Activated CD8-positive, alpha-beta memory T cell treated with anti-CD3 and anti-CD28 coated beads for 4 hours (primary cell): ENCODE results near the gene IFNA6.
"Not testable (repeated sequence)": the region's sequence is repeated elsewhere in the genome, so short reads cannot be mapped to it uniquely, and the experiment has no call there.

Source experiments
- DNase-seq, 2 donors: peaks; one replicate each; pipeline ENCODE4 v3.0.0-alpha.2; 2020; ENCODE audit warnings: low read depth in 2 of 2

The IFNA6 gene

DNA sequence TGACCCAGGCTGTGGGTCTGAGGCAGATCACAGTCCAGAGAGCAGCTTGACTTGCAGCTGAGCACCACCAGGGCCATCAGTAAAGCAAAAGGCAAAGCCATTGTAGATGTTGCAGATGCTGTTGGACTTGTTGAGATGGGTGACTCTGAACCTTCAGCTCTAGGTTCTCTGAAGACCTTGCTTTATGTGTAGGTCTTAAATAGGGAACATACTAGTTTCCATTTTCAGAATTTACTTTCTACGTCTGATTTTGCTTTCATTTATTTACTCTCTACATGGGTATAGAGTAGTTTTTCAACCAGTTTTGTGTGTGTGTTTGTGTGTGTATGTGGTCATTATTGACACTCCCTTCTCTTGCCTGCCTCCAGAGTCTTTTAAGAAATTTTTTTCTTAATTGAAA lies at the start of gene IFNA6:
IFNA6 (minus strand) TSS at position 101 of the 400 bp plus-strand sequence; CDS start at position 101, 0 bp downstream.
- no peak for DNase-seq

GRCh38 chr9:21399956-21400355 lies 49.3 kb upstream of the IFNA6 start:
- DNase-seq: no peak

DNA sequence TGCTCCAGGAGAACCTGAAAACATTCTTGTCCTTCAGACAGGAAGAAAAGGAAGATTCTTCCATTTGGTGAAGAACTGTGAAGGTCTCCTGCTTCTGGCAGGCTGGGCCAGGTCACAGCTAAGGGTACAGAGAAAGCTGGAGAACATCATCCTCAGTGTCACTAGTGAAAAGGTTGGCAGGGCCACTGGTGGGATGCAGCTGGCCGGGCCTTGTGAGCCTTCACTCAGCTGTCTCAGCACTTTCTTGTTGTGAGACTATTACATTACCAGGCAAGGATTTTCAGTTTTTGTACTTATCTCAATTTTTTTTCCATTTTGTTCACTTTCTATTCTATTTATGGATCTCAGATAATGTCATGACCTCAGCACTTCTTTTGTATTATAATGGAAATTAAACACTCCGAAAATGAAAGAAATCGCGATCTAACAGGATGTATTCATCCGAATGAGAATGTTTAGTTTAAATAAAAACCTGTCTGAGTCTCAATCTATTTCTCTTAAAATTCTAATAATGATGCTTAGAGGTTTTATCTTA lies 48.3 kb upstream of the IFNA6 start:
- no peak for DNase-seq

- DNase-seq: peak; percentile 7 to 20
Observed at GRCh38 chr9:21395778-21396717, 45.4 kb upstream of the IFNA6 start.

DNA sequence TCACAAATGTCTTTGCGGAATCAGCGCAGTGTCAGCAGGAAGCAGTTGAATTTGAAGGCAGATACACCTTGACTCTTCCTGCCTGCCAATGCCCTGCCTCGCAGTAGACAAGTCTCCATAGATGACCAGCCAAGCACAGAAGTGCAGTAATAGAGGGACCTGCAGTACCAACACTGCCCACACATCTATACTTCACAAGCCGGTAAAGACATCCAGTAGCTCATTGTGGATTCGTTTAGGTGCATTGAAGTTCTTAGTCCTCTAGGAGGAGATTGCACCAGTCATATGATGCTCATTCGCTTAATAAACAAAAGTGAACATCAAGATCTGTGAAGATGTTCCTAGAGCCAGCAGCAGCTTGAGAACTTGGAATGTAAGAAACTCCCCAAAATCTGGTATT lies 41.6 kb upstream of the IFNA6 start:
- no peak for DNase-seq

DNA sequence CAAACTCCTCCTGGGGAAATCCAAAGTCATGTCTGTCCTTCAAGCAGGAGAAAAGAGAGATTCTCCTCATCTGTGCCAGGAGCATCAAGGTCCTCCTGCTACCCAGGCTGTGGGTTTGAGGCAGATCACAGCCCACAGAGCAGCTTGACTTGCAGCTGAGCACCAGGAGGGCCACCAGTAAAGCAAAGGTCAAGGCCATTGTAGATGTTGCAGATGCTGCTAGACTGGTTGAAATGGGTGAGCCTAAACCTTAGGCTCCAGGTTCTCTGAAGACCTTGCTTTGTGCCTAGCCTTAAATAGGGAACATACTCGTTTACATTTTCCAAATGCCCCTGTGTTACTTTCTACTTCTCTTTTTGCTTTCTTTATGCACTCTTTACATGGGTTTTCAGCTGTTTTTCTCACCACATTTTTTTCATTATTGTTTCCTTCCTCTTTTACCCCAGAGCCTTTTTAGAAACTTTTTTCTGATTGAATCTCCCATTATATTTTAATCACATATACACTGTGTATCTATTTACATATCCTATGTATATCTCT lies 34.5 kb upstream of the IFNA6 start, which contains the start of gene IFNA2:
IFNA2 (minus strand) TSS at position 268 of the 540 bp plus-strand sequence; CDS start at position 199, 69 bp downstream.
- no peak for DNase-seq

GRCh38 chr9:21383627-21384026 lies 32.9 kb upstream of the IFNA6 start:
- no peak for DNase-seq

DNA sequence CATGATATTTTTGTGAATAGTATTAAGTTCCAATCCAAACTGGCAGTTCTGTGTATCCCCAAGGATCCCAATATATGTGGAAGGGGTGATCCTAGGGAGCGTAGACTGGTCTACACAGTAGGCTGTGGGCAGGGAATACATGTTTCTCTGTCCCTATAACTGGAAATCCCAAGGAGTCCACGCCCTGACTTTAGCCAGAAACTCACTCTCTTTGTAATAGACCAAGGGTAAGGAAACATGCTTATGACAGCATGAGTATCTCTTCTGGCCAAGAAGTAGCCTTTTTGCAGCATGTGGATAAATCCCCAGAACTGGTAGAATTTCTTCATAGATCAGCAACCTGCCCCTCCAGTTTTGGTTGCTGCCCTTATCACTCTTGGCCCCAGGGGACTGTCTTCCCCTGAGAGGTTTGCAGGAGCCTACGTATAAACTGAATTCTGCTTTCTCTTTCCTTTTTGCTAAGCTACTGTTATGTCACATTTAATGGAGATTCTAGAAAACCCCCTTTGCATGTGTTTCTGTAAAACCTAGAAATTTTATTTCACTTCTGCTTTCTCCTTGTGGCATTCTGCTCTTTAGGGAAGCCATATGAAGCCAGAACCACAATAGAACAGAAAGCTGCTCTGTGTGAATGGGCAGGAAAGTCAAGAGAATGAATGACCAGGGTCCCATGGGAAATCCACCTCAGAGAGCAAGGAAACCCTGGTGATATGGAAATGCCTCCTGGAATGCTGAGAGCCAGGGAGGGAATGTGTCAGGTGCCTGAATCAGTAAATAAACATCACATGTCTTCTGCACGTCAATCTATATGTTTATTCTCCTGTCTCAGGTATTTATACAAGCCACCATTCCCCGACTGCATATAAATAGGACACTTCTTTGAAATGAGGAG lies 31.0 kb upstream of the IFNA6 start:
- DNase-seq: no peak

GRCh38 chr9:21371467-21371866 lies 20.8 kb upstream of the IFNA6 start:
- DNase-seq: not testable (repeated sequence)

- DNase-seq: no peak
Observed at GRCh38 chr9:21367957-21368356, 17.3 kb upstream of the IFNA6 start, which contains the start of gene IFNA13. IFNA13 (minus strand) TSS chr9:21368057; CDS start chr9:21368010, 47 bp downstream.

DNA sequence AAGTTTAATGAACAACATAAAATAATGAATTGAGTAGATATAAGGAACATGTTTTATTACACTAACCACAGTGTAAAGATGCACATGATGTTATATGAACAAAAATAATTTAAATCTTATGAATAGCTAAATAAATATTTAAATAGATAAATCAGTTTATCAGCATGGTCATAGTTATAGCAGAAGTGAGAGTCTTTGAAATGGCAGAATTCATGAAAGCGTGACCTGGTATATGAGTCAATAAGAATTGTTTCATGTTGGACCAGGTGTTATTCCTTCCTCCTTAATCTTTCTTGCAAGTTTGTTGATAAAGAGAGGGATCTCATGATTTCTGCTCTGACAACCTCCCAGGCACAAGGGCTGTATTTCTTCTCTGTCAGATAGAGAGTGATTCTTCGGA lies 16.5 kb upstream of the IFNA6 start:
- DNase-seq: not testable (repeated sequence)

DNA sequence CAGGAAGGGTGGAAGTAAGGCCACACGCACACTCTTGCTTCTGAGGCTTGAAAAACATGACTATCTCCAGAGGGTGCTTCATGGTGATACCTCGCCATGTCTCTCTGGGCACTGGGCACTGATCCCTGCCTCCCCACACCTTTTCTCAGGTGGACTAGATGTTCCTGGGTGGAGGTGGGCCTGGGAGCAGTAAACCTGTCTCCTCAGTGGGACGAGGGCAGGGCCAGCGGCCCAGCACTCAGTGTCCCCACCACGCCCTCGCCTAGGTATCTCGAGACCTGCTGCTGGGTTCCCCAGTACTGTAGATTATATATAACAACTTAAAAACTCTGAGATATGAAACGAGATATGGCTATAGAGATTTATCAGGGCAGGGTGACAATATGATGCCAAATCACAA lies 11.6 kb upstream of the IFNA6 start:
- no peak for DNase-seq

DNA sequence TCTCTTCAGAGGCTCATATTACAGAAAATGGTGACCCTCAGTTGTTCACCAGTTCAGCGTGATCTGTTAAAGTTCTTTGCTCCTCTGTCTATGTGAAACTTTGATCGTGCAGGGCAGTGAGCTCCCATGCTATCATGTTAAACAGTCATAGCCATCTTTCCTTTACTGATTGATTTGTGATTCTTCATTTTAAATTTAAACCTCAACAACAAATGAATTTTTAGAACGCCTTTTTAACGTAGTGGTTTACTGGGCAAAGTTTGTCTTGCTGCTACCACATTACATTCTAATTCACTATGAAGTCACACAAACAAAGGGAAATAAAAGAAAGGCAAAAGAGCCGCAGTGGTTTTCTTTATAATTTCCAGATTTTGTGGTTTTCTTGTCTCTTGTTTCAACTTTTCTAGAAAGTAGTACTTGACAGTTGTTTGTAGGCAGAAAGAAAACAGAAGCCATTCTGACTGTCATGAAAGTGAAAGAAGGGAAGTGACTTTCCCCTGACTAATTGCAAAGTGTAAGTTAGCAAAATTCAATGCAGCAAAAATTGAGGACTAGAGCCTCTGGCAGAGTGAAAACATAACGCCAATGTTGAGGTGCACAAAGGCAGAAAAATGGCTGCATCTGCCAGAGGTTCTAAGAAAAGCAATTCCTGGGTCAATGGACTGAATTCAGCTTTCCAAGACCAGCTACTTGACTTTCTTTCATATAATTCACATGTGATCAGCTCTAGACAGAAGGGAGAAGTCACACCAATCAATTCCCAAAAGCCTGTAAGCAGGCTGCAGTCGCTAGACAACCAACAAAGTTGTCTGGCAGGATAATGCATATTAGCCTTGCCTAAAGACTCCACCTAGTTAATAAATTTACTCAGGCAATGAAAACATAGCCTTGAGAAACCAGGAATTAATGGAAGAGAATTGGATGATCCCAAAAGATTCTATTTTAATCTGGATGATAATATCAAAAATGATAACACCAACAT lies 7.1 kb upstream of the IFNA6 start:
- no peak for DNase-seq

DNA sequence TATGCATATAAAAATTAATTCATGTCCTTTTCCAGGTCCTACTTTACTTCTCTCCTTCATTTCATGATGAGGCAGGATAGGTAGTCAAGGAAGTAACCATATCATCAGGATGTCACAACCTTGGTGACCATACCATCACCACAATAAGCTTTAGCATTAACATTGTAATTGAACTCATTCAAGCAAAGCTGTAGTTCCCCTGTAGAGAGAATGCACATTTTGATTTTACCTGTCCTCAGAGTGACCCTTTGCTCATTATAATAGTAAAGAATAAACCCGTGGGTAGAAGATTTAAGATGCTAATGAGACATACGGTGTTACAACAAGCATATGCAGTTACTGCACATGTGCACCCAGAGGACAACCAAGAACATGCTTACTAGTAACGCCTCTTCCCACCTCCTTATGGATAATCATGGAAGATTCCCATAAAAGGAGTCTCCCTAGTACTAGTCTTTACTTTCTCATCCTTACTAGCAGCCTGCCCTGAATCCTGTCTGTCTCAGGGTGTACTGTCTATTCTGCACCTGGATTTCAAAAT lies 2.2 kb downstream of the IFNA6 start:
- no peak for DNase-seq

GRCh38 chr9:21340735-21341134 lies 10.0 kb downstream of the IFNA6 start:
- no peak for DNase-seq

DNA sequence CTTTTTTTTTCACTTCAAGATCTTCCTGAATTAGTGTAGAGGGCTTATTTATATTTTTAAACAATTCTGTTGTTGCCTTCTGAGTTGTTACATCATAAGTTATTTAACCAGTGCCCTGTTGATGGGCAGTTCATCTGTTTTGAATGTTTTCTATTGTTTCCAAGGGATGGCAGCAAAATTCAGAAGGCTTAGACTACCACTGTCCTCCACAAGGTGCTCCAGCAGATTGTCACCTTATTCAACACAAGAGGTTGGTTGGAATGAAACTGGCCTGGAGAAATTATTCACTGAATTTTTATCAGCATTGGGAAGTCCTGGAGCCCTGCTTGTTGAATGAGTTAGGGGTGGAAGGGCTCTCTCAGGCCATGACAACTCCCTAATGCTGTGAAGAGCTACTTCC lies 14.2 kb downstream of the IFNA6 start:
- no peak for DNase-seq

- DNase-seq: peak; percentile 73 to 77
Observed at GRCh38 chr9:21334701-21335632, 15.7 kb downstream of the IFNA6 start, which contains the start of gene KLHL9. KLHL9 (minus strand) TSS chr9:21335404; CDS start chr9:21334859, 545 bp downstream.

- no peak for DNase-seq
Observed at GRCh38 chr9:21333226-21333625, 17.5 kb downstream of the IFNA6 start.
